ENCODE measurements around the gene DYDC2. TPM values are rescaled to one million over a fixed set of nuclear protein-coding genes. Genes with fewer than 3 reads are reported as not detected.

The DYDC2 gene
- total and polyA plus RNA-seq, 9 of the 15 experiments (the other 6 are each of a cell fraction or from before 2014, with no cell fraction given): 0.06 to 0.34 (median 0.15) TPM; not detected in 5

DNA sequence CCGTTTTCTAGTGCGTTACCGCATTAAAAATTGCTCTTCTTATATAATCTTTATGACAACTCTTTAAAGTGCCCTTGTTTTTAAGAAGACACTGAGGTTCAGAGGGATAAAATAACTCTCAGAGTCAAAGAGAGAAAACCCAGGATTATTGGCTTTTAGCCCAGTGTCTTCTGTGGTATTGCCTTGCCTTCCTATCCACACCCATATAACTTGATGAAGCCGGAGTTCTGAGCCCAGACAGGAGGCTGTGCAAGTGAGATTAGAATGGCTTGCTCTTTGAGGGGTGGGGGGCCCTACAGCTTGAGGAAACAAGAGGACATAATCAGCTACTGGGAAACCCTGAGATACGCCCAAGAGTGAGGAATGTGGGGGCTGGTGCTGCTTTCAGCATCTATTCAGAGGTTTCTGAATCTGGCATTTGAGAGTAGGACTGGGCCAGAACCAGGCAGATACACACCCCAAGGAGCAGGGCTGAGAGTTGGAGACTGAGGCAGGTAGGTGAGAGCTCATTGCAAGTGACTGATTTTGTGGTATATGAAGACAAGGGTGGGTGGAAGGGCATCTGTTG, 54.1 kb downstream of the DYDC2 start:
- no TSS peak for BruUV-seq (replicated peaks)
- FAIRE-seq (peak; percentile 61), DNase-seq (ENCODE audit: extremely low read depth in 1 of 4, low spot score in 3 of 4) (peak in 2 of 4 experiments; percentile 68), ATAC-seq (peak; percentile 52)
- H3K9me3 ChIP-seq (replicated peaks; ENCODE audit: control insufficient read depth, insufficient read depth, low read depth, low read length): no peaks in the 10 kb centered on the region
- CTCF ChIA-PET (ENCODE audit: low intra/inter-chr PET ratio): no interaction called here
- H3K9ac ChIP-seq (ENCODE audit: insufficient read depth in 1 of 2, low read depth in 2 of 2, low read length in 2 of 2): no peak overlapping the region
- H3K27me3 ChIP-seq (ENCODE audit: control insufficient read depth in 2 of 2, insufficient read depth in 2 of 2, low read length in 2 of 2): peaks cover 8 to 28% of the 10 kb centered on the region in 2 experiments; a peak in 4 of 5 replicates
- no peak overlapping the region for H3K4me3 ChIP-seq
- no peaks in the 10 kb centered on the region for H3K79me2 ChIP-seq (ENCODE audit: control insufficient read depth, insufficient read depth, low read length)
- no peaks in the 10 kb centered on the region for H4K20me1 ChIP-seq (replicated peaks; ENCODE audit: control insufficient read depth, insufficient read depth, low read length)
- in situ Hi-C loops (cut with MboI): no loop called here
- H3K4me1 ChIP-seq (replicated peaks in 1 of 2; ENCODE audit: control insufficient read depth in 2 of 2, insufficient read depth in 2 of 2, low read length in 2 of 2): peaks cover 21 to 26% of the 10 kb centered on the region in 2 experiments
- POLR2A ChIA-PET: interaction anchor here (0.6 to 2.1 kb wide), 5 partner anchors 9 to 62 kb away, joined by 3 to 5 read pairs (median 3); no protein-coding TSS in a partner anchor
- H3K4me2 ChIP-seq (ENCODE audit: insufficient read depth, low read length): no peak overlapping the region
- H3K9me1 ChIP-seq (ENCODE audit: control insufficient read depth, insufficient read depth, low read length): no peaks in the 10 kb centered on the region
- no peaks in the 10 kb centered on the region for H3K36me3 ChIP-seq (ENCODE audit: control insufficient read depth, insufficient read depth, low read length)
- WGBS (ENCODE audit: insufficient coverage, low coverage, missing lambda C conversion rate): 9% methylated on average over 5 of the region's 5 CpGs
- H2AFZ ChIP-seq (ENCODE audit: low read depth, low read length): no peak overlapping the region
- intact Hi-C loops (cut with micrococcal nuclease): no loop called here
- no peak overlapping the region for H3K27ac ChIP-seq (ENCODE audit: extremely low read depth, low read depth, low read length)
- TF ChIP-seq NFIC (IDR thresholded peaks at IDR 0.05) (peak; percentile 77), ARID1B (IDR thresholded peaks at IDR 0.05) (peak; percentile 73), CBX3 (IDR thresholded peaks at IDR 0.05; ENCODE audit: borderline replicate concordance in 1 of 2, low read length in 2 of 2) (no peak), ETV5 (CRISPR knock-in tag; IDR thresholded peaks at IDR 0.05; ENCODE audit: low read depth) (no peak), ZNF347 (CRISPR knock-in tag; IDR thresholded peaks at IDR 0.05; ENCODE audit: low read depth) (no peak), RHOXF2B (CRISPR knock-in tag; conservative IDR thresholded peaks at IDR 0.05) (no peak), TBP (optimal IDR thresholded peaks at IDR 0.05; ENCODE audit: low read depth, low read length) (no peak), CEBPB (tag; IDR thresholded peaks at IDR 0.05) (no peak), CBFA2T2 (conservative IDR thresholded peaks at IDR 0.05) (peak; percentile 66), ZNF175 (CRISPR knock-in tag; IDR thresholded peaks at IDR 0.05; ENCODE audit: low read depth) (no peak), SRSF7 (optimal IDR thresholded peaks at IDR 0.05; ENCODE audit: low read depth, low read length) (no peak), RNF2 (IDR thresholded peaks at IDR 0.05) (no peak), FOXP1 (CRISPR knock-in tag; IDR thresholded peaks at IDR 0.05) (no peak), CHCHD3 (CRISPR knock-in tag; IDR thresholded peaks at IDR 0.05) (no peak), ZBTB7A (IDR thresholded peaks at IDR 0.05; ENCODE audit: borderline replicate concordance, control insufficient read depth, low read depth, low read length) (peak; percentile 38; the same call in 1 of the 2 replicates), ZNF217 (CRISPR knock-in tag; IDR thresholded peaks at IDR 0.05) (no peak), DPF2 (IDR thresholded peaks at IDR 0.05) (0 out of 2 replicates have a peak, but pooled peaks have one; percentile 44), KDM1A (IDR thresholded peaks at IDR 0.05) (0 out of 4 replicates have a peak, but pooled peaks have one; percentile 35 to 41)
- TF ChIP-seq, protein P1, sequence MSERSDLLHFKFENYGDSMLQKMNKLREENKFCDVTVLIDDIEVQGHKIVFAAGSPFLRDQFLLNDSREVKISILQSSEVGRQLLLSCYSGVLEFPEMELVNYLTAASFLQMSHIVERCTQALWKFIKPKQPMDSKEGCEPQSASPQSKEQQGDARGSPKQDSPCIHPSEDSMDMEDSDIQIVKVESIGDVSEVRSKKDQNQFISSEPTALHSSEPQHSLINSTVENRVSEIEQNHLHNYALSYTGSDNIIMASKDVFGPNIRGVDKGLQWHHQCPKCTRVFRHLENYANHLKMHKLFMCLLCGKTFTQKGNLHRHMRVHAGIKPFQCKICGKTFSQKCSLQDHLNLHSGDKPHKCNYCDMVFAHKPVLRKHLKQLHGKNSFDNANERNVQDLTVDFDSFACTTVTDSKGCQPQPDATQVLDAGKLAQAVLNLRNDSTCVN (CRISPR knock-in tag; IDR thresholded peaks at IDR 0.05): no peak
- TF ChIP-seq, protein P2, sequence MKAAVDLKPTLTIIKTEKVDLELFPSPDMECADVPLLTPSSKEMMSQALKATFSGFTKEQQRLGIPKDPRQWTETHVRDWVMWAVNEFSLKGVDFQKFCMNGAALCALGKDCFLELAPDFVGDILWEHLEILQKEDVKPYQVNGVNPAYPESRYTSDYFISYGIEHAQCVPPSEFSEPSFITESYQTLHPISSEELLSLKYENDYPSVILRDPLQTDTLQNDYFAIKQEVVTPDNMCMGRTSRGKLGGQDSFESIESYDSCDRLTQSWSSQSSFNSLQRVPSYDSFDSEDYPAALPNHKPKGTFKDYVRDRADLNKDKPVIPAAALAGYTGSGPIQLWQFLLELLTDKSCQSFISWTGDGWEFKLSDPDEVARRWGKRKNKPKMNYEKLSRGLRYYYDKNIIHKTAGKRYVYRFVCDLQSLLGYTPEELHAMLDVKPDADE (conservative IDR thresholded peaks at IDR 0.05; ENCODE audit: control insufficient read depth, low read depth, low read length): no peak
- TF ChIP-seq, protein P3, sequence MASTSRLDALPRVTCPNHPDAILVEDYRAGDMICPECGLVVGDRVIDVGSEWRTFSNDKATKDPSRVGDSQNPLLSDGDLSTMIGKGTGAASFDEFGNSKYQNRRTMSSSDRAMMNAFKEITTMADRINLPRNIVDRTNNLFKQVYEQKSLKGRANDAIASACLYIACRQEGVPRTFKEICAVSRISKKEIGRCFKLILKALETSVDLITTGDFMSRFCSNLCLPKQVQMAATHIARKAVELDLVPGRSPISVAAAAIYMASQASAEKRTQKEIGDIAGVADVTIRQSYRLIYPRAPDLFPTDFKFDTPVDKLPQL (IDR thresholded peaks at IDR 0.05; ENCODE audit: extremely low read depth, insufficient read length): no peak
